ENCODE measurements around the gene FOXO3.

FOXO3 gene

GRCh38 chr6:108576709-108577108 is 16.0 kb downstream of the FOXO3 start:
- DNase-seq, result no peak

- no peak for DNase-seq
Measured at GRCh38 chr6:108578166-108578565, 17.4 kb downstream of the FOXO3 start.

- DNase-seq, result no peak
Measured at GRCh38 chr6:108578595-108579327, 18.0 kb downstream of the FOXO3 start.

- no peak for DNase-seq
Measured at GRCh38 chr6:108579328-108579721, 18.6 kb downstream of the FOXO3 start.

GRCh38 chr6:108580646-108581045 is 19.9 kb downstream of the FOXO3 start:
- DNase-seq, result no peak

GRCh38 chr6:108581237-108581931 is 20.7 kb downstream of the FOXO3 start:
- no peak for DNase-seq

- no peak for DNase-seq
Measured at GRCh38 chr6:108581932-108582475, 21.3 kb downstream of the FOXO3 start.

GRCh38 chr6:108582618-108583017 is 21.9 kb downstream of the FOXO3 start:
- no peak for DNase-seq

- no peak for DNase-seq
Measured at GRCh38 chr6:108584323-108584722, 23.6 kb downstream of the FOXO3 start.

- no peak for DNase-seq
Measured at GRCh38 chr6:108585359-108585758, 24.6 kb downstream of the FOXO3 start.

GRCh38 chr6:108585921-108586536 is 25.3 kb downstream of the FOXO3 start:
- no peak for DNase-seq

GRCh38 chr6:108587258-108588059 is 26.7 kb downstream of the FOXO3 start:
- no peak for DNase-seq

- DNase-seq, result no peak
Measured at GRCh38 chr6:108588586-108588985, 27.9 kb downstream of the FOXO3 start.

GRCh38 chr6:108589244-108589791 is 28.6 kb downstream of the FOXO3 start:
- no peak for DNase-seq

GRCh38 chr6:108591040-108591816 is 30.5 kb downstream of the FOXO3 start:
- DNase-seq, result no peak

GRCh38 chr6:108592371-108593337 is 31.9 kb downstream of the FOXO3 start:
- peak; percentile 36 for DNase-seq

- no peak for DNase-seq
Measured at GRCh38 chr6:108594151-108594550, 33.4 kb downstream of the FOXO3 start.

GRCh38 chr6:108594640-108595039 is 33.9 kb downstream of the FOXO3 start:
- DNase-seq, result no peak

GRCh38 chr6:108596956-108597355 is 36.2 kb downstream of the FOXO3 start:
- DNase-seq, result no peak

- DNase-seq, result no peak
Measured at GRCh38 chr6:108597572-108598304, 37.0 kb downstream of the FOXO3 start.

All from activated CD8-positive, alpha-beta memory T cell treated with anti-CD3 and anti-CD28 coated beads, Interleukin-2, amount 50 U/mL, for 4 hours (primary cell).